ENCODE data around the gene SERPINB5.

GRCh38 chr18:63553081-63553480, 76.3 kb downstream of the SERPINB5 start:
- TF ChIP-seq CTCF (IDR thresholded peaks at IDR 0.05) (no peak), POLR2AphosphoS5 (IDR thresholded peaks at IDR 0.05; ENCODE audit: low read depth, low read length) (no peak)
